GM12878 (cell line): Measurements from ENCODE around the gene CDC20B. TPM values are rescaled to one million over a fixed set of nuclear protein-coding genes. Genes with fewer than 3 reads are reported as not detected.

Source experiments
- ATAC-seq: fragments of 200-7000 bp; cut with Tn5 transposase; 3 replicates; pipeline ENCODE4 v1.9.1; 2020; ENCODE audit warnings: mild to moderate bottlenecking, moderate library complexity
- BruUV-seq: library from RNA; stranded (reverse); fragments of 400-500 nt; replicated peaks from 2 replicates; lab custom pipeline; 2021; lab: Mats Ljungman, UMichigan
- CTCF ChIA-PET: fragments of 300-600 bp; sonication (Branson Sonifier 250); formaldehyde crosslinking; extraction: SDS; loops from one replicate; lab custom pipeline; 2021; ENCODE audit warnings: inconsistent platforms; lab: Yijun Ruan, JAX
- POLR2A ChIA-PET: fragments of 350-600 bp; formaldehyde crosslinking; extraction: SDS; loops from one replicate; lab custom pipeline; 2021; ENCODE audit warnings: inconsistent platforms; lab: Charles Lee
- RAD21 ChIA-PET: fragments of 300-600 bp; sonication (Branson Sonifier 250); formaldehyde crosslinking; loops from one replicate; lab custom pipeline; 2023; ENCODE audit warnings: antibody characterized with exemption; ENCODE audit not compliant: unreplicated experiment; lab: Charles Lee
- SMC1A ChIA-PET: fragments of 300-600 bp; sonication (Branson Sonifier 250); formaldehyde crosslinking; loops from one replicate; lab custom pipeline; 2023; ENCODE audit not compliant: unreplicated experiment, uncharacterized antibody; lab: Charles Lee
- DNase-seq: peaks from one replicate; pipeline ENCODE4 v3.0.0-alpha.2; 2011; ENCODE audit warnings: low read depth, low spot score
- FAIRE-seq: peaks from 3 replicates; lab custom pipeline; 2011; peaks lifted over from hg19 to GRCh38; lab: Jason Lieb, UNC
- H2AFZ ChIP-seq: 2 replicates; pipeline ENCODE4 v1.6.0; 2011; ENCODE audit warnings: low read depth, low read length, control low read depth; ENCODE audit not compliant: control insufficient read depth
- H3K27ac ChIP-seq: 2 replicates; pipeline ENCODE4 v1.5.1; 2011; ENCODE audit warnings: control low read depth; ENCODE audit not compliant: control insufficient read depth, insufficient read depth
- H3K27me3 ChIP-seq, 2 experiments: replicated peaks in 1 of 2; 2 replicates each; pipeline versions ENCODE4 v1.6.0 to v1.6.1; 2011; ENCODE audit warnings: low read length in 1 of 2; ENCODE audit not compliant: control insufficient read depth in 2 of 2, insufficient read depth in 2 of 2
- H3K36me3 ChIP-seq, 2 experiments: 2 replicates each; pipeline ENCODE4 v1.5.1; 2011; ENCODE audit warnings: low read length in 1 of 2; ENCODE audit not compliant: control insufficient read depth in 2 of 2, insufficient read depth in 2 of 2
- H3K4me1 ChIP-seq: 2 replicates; pipeline ENCODE4 v1.6.1; 2011; ENCODE audit warnings: mild to moderate bottlenecking, low read length, moderate library complexity, mixed read lengths; ENCODE audit not compliant: control insufficient read depth, insufficient read depth
- H3K4me2 ChIP-seq: 2 replicates; pipeline ENCODE4 v1.6.0; 2011; ENCODE audit warnings: control low read depth; ENCODE audit not compliant: control insufficient read depth, insufficient read depth
- H3K4me3 ChIP-seq: fragments of 200-600 bp; sonication (generic); 2 replicates; pipeline ENCODE4 v1.5.1; 2016
- H3K79me2 ChIP-seq: 2 replicates; pipeline ENCODE4 v1.6.0; 2011; ENCODE audit warnings: low read length; ENCODE audit not compliant: control insufficient read depth, insufficient read depth
- H3K9ac ChIP-seq: 2 replicates; pipeline ENCODE4 v1.8.0; 2011; ENCODE audit warnings: low read length, control low read depth, mixed read lengths; ENCODE audit not compliant: control insufficient read depth, insufficient read depth
- H3K9me3 ChIP-seq: replicated peaks from 3 replicates; pipeline ENCODE4 v1.5.1; 2011; ENCODE audit warnings: mild to moderate bottlenecking, low read length; ENCODE audit not compliant: control insufficient read depth, insufficient read depth
- H4K20me1 ChIP-seq: 2 replicates; pipeline ENCODE4 v1.6.0; 2011; ENCODE audit not compliant: control insufficient read depth, insufficient read depth
- BACH1 ChIP-seq: fragments of 450-650 bp; IDR thresholded peaks from 2 replicates; pipeline ENCODE4 v1.6.1; 2017; ENCODE audit warnings: mild to moderate bottlenecking, borderline replicate concordance
- BMI1 ChIP-seq: fragments of 450-650 bp; IDR thresholded peaks from 2 replicates; pipeline ENCODE4 v1.6.1; 2016; ENCODE audit warnings: mild to moderate bottlenecking, moderate library complexity, borderline replicate concordance
- CHD2 ChIP-seq: IDR thresholded peaks from 2 replicates; pipeline ENCODE4 v1.6.1; 2011; ENCODE audit warnings: low read depth, low read length, improper control_type of control experiment, borderline replicate concordance
- E2F4 ChIP-seq: IDR thresholded peaks from 2 replicates; pipeline ENCODE4 v1.6.1; 2012; ENCODE audit warnings: low read depth, low read length, improper control_type of control experiment
- GATAD2B ChIP-seq: fragments of 450-650 bp; conservative IDR thresholded peaks from 2 replicates; pipeline ENCODE4 v1.6.1; 2017; ENCODE audit warnings: low read depth, mild to moderate bottlenecking, moderate library complexity
- MEF2A ChIP-seq: IDR thresholded peaks from 2 replicates; pipeline ENCODE4 v1.6.1; 2011; ENCODE audit warnings: low read depth, mild to moderate bottlenecking, low read length, moderate library complexity; ENCODE audit not compliant: insufficient read depth
- MEF2B ChIP-seq: fragments of 450-650 bp; IDR thresholded peaks from 2 replicates; pipeline ENCODE4 v1.6.1; 2018; ENCODE audit warnings: mild to moderate bottlenecking, moderate library complexity; ENCODE audit not compliant: partially characterized antibody, poor library complexity, severe bottlenecking
- MYC ChIP-seq: IDR thresholded peaks from 2 replicates; pipeline ENCODE4 v1.6.1; 2011; ENCODE audit warnings: mild to moderate bottlenecking, low read length, moderate library complexity, inconsistent platforms; ENCODE audit not compliant: insufficient read depth, insufficient replicate concordance, insufficient read length, severe bottlenecking
- PAX5 ChIP-seq: IDR thresholded peaks from 2 replicates; pipeline ENCODE4 v1.6.1; 2011; ENCODE audit warnings: low read depth, low read length, borderline replicate concordance
- RB1 ChIP-seq: fragments of 450-650 bp; formaldehyde crosslinking; IDR thresholded peaks from 2 replicates; pipeline ENCODE4 v1.6.1; 2017; ENCODE audit warnings: mild to moderate bottlenecking, borderline replicate concordance
- ZNF207 ChIP-seq: fragments of 450-650 bp; IDR thresholded peaks from 2 replicates; pipeline ENCODE4 v1.6.1; 2014; ENCODE audit warnings: antibody characterized with exemption, mild to moderate bottlenecking, borderline replicate concordance
- WGBS: methylation state at CpG from one replicate; pipeline ENCODE4 v1.1.6; 2016; ENCODE audit warnings: low lambda C conversion rate; ENCODE audit not compliant: insufficient replicate concordance, insufficient coverage; ENCODE audit errors: missing lambda C conversion rate; 5-methylcytosine and 5-hydroxymethylcytosine counted together
- in situ Hi-C: fragments of 300-500 bp; cut with MboI; formaldehyde crosslinking; loops from 9 replicates; pipeline ENCODE4 v1.14.3; 2018; ENCODE audit warnings: mixed read lengths
- intact Hi-C: fragments of 100-400 bp; cut with micrococcal nuclease; formaldehyde crosslinking; loops from one replicate; pipeline ENCODE4 v1.14.2; 2022; ENCODE audit not compliant: unreplicated experiment
- polyA plus RNA-seq, 11 experiments: library from polyadenylated mRNA; depleted of rRNA in 4 of 11; unstranded in 6 of 11; stranded (reverse) in 5 of 11; fragments of >200 nt; fragmentation: Nextera tagmentation in 4 of 11; fragmentation: Illumina TruSeq in 1 of 11; extraction: Ambion mirVana in 4 of 11; extraction: Trizol in 1 of 11; gene quantifications; 1 replicate in 1 of 11; 2 replicates in 10 of 11; pipeline versions ENCODE4 v1.2.1 to v1.2.3, GENCODE V29; 2011 to 2016; ENCODE audit warnings: inconsistent platforms in 2 of 11, missing spikeins in 2 of 11, low read depth in 1 of 11
- total RNA-seq, 4 experiments: library from RNA; depleted of rRNA in 3 of 4; stranded (reverse); fragments of >200 nt in 3 of 4; fragmentation: Illumina TruSeq in 1 of 4; extraction: Trizol in 1 of 4; gene quantifications; 2 replicates each; pipeline versions ENCODE4 v1.2.1 to v1.2.3, GENCODE V29; 2013 to 2021
- TF ChIP-seq, protein P1 (sequence below): fragments of 450-650 bp; conservative IDR thresholded peaks from 2 replicates; pipeline ENCODE4 v1.6.1; 2017; ENCODE audit warnings: mild to moderate bottlenecking, moderate library complexity
- TF ChIP-seq, protein P2 (sequence below): fragments of 150-350 bp; IDR thresholded peaks from 2 replicates; pipeline ENCODE4 v1.6.1; 2016; ENCODE audit warnings: low read depth, low read length

CDC20B gene
- total and polyA plus RNA-seq, 10 of the 15 experiments (the other 5 are each of a cell fraction or from before 2014, with no cell fraction given), result 0.05 to 0.11 TPM; not detected in 8

GRCh38 chr5:55172937-55173686 lies at the start of gene CDC20B (continued):
- peak; percentile 70 for TF ChIP-seq E2F4
- 0 out of 2 replicates have a peak, but pooled peaks have one; percentile 23 for TF ChIP-seq RB1
- 0 out of 2 replicates have a peak, but pooled peaks have one; percentile 65 for TF ChIP-seq BMI1
- no peak for TF ChIP-seq MEF2A
- TF ChIP-seq, protein P1, sequence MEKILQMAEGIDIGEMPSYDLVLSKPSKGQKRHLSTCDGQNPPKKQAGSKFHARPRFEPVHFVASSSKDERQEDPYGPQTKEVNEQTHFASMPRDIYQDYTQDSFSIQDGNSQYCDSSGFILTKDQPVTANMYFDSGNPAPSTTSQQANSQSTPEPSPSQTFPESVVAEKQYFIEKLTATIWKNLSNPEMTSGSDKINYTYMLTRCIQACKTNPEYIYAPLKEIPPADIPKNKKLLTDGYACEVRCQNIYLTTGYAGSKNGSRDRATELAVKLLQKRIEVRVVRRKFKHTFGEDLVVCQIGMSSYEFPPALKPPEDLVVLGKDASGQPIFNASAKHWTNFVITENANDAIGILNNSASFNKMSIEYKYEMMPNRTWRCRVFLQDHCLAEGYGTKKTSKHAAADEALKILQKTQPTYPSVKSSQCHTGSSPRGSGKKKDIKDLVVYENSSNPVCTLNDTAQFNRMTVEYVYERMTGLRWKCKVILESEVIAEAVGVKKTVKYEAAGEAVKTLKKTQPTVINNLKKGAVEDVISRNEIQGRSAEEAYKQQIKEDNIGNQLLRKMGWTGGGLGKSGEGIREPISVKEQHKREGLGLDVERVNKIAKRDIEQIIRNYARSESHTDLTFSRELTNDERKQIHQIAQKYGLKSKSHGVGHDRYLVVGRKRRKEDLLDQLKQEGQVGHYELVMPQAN, result peak; percentile 57

DNA sequence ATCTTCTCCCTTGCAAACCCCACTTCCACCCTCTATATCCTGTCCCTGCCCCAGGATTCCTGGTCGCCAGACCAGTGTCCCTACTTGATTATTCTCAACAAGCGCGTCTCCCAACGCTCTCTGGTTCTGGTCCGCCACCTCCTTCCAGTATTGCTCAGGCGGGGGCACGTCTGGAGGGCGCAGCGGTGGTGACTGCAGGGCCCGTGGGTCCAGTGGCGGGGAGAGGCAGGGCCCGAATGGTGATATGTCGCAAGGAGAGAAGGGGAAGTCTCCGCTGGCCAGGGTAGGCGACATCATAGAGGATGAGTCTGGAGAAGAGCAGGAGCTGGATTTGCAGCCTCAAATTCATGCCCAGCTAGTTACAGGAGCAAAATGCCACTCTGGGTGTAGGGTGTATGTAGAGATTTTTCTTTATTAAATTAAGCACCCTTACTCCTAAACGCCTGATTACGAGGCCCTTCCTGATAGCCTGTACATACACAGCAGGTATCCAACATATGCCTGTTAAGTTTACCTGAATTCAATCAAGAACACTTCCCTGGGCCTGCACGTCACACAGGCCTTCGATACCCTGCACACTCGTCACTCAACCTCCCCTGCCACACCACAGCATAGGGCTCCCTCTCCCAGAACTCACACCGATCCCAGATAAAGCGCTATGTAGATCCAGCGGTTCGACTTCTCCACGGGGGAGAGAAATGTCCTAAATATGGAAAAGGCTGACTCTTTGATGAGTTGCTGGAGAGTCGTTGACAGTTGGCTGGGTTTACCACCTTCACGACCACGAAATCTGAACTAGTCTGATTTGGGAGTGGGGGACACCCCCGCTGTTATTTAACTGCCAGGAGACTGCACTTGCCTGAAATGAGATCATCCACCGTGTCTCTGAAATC lies 49.4 kb upstream of the CDC20B start:
- H3K79me2 ChIP-seq, result no peaks in the 10 kb centered on the region
- H3K4me1 ChIP-seq, result peaks cover 10% of the 10 kb centered on the region
- CTCF ChIA-PET, result no interaction called here
- peaks cover 24 to 44% of the 10 kb centered on the region in 2 experiments for H3K27me3 ChIP-seq
- H3K27ac ChIP-seq, result no peak overlapping the region
- H3K9ac ChIP-seq, result no peak overlapping the region
- ATAC-seq (no peak), FAIRE-seq (no peak), DNase-seq (no peak)
- no TSS peak for BruUV-seq
- no peak overlapping the region for H3K4me2 ChIP-seq
- no peak overlapping the region for H3K4me3 ChIP-seq
- RAD21 ChIA-PET, result no interaction called here
- POLR2A ChIA-PET, result no interaction called here
- SMC1A ChIA-PET, result no interaction called here
- WGBS, result 41% methylated on average over 30 of the region's 30 CpGs
- no peaks in the 10 kb centered on the region for H3K36me3 ChIP-seq
- intact Hi-C loops, result no loop called here
- no peak overlapping the region for H2AFZ ChIP-seq
- no peak for TF ChIP-seq BACH1
- no peak for TF ChIP-seq CHD2
- TF ChIP-seq MEF2B, result no peak
- TF ChIP-seq ZNF207, result no peak
- no peak for TF ChIP-seq MYC
- TF ChIP-seq, protein P2, sequence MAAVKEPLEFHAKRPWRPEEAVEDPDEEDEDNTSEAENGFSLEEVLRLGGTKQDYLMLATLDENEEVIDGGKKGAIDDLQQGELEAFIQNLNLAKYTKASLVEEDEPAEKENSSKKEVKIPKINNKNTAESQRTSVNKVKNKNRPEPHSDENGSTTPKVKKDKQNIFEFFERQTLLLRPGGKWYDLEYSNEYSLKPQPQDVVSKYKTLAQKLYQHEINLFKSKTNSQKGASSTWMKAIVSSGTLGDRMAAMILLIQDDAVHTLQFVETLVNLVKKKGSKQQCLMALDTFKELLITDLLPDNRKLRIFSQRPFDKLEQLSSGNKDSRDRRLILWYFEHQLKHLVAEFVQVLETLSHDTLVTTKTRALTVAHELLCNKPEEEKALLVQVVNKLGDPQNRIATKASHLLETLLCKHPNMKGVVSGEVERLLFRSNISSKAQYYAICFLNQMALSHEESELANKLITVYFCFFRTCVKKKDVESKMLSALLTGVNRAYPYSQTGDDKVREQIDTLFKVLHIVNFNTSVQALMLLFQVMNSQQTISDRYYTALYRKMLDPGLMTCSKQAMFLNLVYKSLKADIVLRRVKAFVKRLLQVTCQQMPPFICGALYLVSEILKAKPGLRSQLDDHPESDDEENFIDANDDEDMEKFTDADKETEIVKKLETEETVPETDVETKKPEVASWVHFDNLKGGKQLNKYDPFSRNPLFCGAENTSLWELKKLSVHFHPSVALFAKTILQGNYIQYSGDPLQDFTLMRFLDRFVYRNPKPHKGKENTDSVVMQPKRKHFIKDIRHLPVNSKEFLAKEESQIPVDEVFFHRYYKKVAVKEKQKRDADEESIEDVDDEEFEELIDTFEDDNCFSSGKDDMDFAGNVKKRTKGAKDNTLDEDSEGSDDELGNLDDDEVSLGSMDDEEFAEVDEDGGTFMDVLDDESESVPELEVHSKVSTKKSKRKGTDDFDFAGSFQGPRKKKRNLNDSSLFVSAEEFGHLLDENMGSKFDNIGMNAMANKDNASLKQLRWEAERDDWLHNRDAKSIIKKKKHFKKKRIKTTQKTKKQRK, result no peak
- TF ChIP-seq GATAD2B, result no peak
- no peak for TF ChIP-seq PAX5
- TF ChIP-seq, all 136 proteins: peak for 0
- Histone ChIP-seq H4K20me1 (no peaks in the 10 kb centered on the region; the same call in 1 of the 2 replicates), H3K9me3 (no peaks in the 10 kb centered on the region)
- in situ Hi-C loops, result no loop called here
